Measurements from ENCODE around the gene FYB1. TPM values are rescaled to one million over a fixed set of nuclear protein-coding genes. Genes with fewer than 3 reads are reported as not detected.
"Not testable (repeated sequence)": the region's sequence is repeated elsewhere in the genome, so short reads cannot be mapped to it uniquely, and the experiment has no call there.

FYB1 gene
- total RNA-seq, 2 donors from 2014 or later = 95.7 to 153 TPM

DNA sequence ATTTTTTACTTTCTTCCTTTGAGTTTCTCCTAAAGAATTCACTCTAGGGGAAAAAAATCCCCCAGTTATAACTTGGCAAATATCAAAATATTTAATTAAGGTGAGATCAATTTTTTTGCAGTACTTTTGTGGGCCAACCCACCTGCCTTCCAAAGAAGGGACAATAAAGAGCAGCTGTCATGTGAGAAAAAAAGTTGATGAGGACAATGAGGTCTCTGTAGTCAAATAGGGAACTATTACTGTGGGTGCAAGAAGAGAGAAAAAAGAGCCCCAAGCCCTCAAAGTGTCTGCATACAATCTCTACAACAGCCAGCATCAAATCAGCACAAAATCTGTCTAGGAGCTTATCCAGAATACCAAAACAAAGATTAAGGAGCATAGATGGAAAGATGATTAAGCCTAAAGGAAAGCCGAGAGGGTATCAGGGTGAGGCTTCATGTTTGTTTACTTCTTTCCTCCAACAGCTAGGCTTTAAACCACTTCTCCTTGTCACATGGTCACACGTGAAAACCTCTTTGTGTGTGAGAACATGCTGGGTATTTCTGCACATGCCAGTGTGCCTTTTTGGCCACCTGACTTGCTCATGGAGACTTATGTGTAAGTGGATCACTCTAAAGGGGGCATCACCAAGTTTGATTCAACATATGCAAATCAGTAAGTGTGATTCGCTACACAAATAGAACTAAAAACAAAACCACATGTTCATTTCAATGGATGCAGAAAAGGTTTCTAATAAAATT, 19.2 kb upstream of the FYB1 start:
- Mint-ChIP-seq H3K4me3 (no peak overlapping the region), H3K27ac (no peak overlapping the region), H3K9me3 (peaks cover 10% of the 10 kb centered on the region), H3K4me1 (peaks cover 6% of the 10 kb centered on the region), H3K27me3 (no peaks in the 10 kb centered on the region), H3K36me3 (ENCODE audit: low read depth) (no peaks in the 10 kb centered on the region)
- ATAC-seq (replicated peaks) = no peak

- Mint-ChIP-seq H3K9me3 (peaks cover 10% of the 10 kb centered on the region), H3K4me1 (peaks cover 10% of the 10 kb centered on the region), H3K36me3 (ENCODE audit: low read depth) (no peaks in the 10 kb centered on the region), H3K4me3 (no peak overlapping the region), H3K27ac (no peak overlapping the region), H3K27me3 (no peaks in the 10 kb centered on the region)
- no peak for ATAC-seq (replicated peaks)
These were observed 17.4 kb upstream of the FYB1 start for GRCh38 chr5:39236718-39237117.

DNA sequence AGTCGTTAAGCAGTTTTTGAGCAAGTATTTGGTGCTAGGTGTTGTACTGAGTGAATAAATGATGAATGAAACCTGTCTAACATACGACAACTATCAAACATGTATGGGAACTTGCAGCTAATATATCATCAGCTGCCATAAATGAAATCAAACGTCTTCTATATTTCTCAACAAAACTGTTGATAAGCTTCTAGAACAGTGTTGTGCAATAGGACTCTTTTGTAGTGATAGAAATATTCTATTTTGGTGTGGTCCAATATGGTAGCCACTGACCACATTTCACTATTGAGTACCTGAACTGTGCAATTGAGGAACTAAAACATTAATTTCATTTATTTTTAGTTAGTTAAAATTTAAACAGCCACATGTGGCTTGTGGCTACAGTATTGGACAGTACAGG, 16.3 kb upstream of the FYB1 start:
- Mint-ChIP-seq H3K4me1 (peaks cover 16% of the 10 kb centered on the region), H3K27me3 (no peaks in the 10 kb centered on the region), H3K27ac (no peak overlapping the region), H3K36me3 (ENCODE audit: low read depth) (no peaks in the 10 kb centered on the region), H3K9me3 (peaks cover 5% of the 10 kb centered on the region), H3K4me3 (no peak overlapping the region)
- ATAC-seq (replicated peaks) = no peak

DNA sequence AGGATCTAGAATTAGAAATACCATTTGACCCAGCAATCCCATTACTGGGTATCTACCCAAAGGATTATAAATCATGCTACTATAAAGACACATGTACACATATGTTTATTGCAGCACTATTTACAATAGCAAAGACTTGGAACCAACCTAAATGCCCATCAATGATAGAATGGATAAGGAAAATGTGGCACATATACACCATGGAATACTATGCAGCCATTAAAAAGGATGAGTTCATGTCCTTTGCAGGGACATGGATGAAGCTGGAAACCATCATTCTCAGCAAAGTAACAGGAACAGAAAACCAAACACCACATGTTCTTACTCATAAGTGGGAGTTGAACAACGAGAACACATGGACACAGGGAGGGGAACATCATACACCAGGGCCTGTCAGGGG, 15.1 kb upstream of the FYB1 start:
- not testable (repeated sequence) for H3K27me3 Mint-ChIP-seq; H3K4me3 Mint-ChIP-seq; H3K9me3 Mint-ChIP-seq; H3K27ac Mint-ChIP-seq; ATAC-seq (replicated peaks); H3K36me3 Mint-ChIP-seq (ENCODE audit: low read depth)
- peaks cover 16% of the 10 kb centered on the region for H3K4me1 Mint-ChIP-seq

GRCh38 chr5:39233783-39234182, 14.4 kb upstream of the FYB1 start:
- no peak for ATAC-seq (replicated peaks)
- H3K36me3 Mint-ChIP-seq (ENCODE audit: low read depth) = no peaks in the 10 kb centered on the region
- H3K4me1 Mint-ChIP-seq = peaks cover 14% of the 10 kb centered on the region
- H3K9me3 Mint-ChIP-seq = no peaks in the 10 kb centered on the region
- no peak overlapping the region for H3K27ac Mint-ChIP-seq
- no peaks in the 10 kb centered on the region for H3K27me3 Mint-ChIP-seq
- no peak overlapping the region for H3K4me3 Mint-ChIP-seq

DNA sequence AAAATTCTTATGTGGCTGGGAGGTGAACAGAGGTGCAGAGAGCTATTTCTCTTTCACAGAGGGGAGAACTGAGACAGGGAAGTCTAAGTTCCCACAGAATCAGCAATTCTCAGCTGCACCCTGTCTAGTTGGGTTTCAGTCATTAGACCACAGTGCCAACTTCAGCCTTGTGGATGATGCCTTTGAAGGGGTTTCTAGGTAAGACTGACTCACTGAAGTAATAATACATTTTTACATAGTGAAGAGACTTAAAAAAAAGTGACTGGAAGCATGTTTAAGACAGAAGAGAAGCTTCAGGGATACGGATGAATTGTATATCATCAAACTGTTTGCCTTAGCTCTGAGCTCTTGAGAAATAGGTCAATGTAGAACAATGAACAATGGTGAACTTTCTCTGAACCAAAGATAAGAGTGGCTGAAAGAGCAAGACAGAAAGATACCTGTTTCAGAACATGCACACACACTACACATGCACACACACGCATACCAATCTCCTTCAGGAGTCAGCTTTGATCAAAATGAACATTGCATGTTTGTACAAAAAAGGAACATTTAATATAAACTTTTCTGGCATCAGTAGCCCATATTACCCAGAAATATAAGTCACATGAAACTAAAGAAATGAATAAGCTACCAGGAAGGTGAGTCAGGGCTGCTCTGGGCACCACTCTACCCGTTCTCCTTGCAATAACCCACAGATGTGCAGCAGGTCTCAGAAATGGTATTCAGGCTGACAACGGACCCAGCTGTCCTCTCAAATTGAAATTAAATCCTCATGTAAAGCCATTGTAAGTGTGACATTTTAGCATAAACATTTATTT, 12.6 kb upstream of the FYB1 start:
- peaks cover 9% of the 10 kb centered on the region for H3K4me1 Mint-ChIP-seq
- no peaks in the 10 kb centered on the region for H3K36me3 Mint-ChIP-seq (ENCODE audit: low read depth)
- no peaks in the 10 kb centered on the region for H3K27me3 Mint-ChIP-seq
- H3K4me3 Mint-ChIP-seq = peak overlapping the region; percentile 84
- H3K9me3 Mint-ChIP-seq = no peaks in the 10 kb centered on the region
- H3K27ac Mint-ChIP-seq = peak overlapping the region; percentile 97
- peak; percentile 96 for ATAC-seq (replicated peaks)

GRCh38 chr5:39228596-39228995, 9.2 kb upstream of the FYB1 start:
- Mint-ChIP-seq H3K4me3 (no peak overlapping the region), H3K27ac (no peak overlapping the region), H3K9me3 (no peaks in the 10 kb centered on the region), H3K27me3 (no peaks in the 10 kb centered on the region), H3K4me1 (peaks cover 9% of the 10 kb centered on the region), H3K36me3 (ENCODE audit: low read depth) (no peaks in the 10 kb centered on the region)
- ATAC-seq (replicated peaks) = no peak

DNA sequence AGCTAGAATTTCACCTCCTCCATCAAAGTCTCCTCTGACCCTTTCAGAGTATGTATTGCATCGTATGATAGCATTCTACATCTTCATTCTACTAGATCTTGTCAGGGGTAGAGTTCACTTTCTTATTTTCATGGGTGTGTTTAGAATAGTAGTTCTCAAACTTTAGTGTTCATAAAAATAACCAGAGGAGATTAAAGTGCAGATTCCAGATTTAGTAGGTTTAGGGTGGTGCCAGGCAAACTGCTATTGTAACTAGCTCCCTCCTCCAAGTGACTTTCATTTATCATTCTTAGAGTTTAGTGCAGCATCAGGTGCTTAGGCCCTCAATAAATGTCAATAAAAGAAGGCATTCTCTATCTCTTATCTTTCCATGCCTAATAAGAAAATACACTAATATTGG, 7.2 kb upstream of the FYB1 start:
- no peaks in the 10 kb centered on the region for H3K27me3 Mint-ChIP-seq
- no peaks in the 10 kb centered on the region for H3K9me3 Mint-ChIP-seq
- no peak overlapping the region for H3K27ac Mint-ChIP-seq
- no peaks in the 10 kb centered on the region for H3K36me3 Mint-ChIP-seq (ENCODE audit: low read depth)
- H3K4me3 Mint-ChIP-seq = no peak overlapping the region
- ATAC-seq (replicated peaks) = no peak
- H3K4me1 Mint-ChIP-seq = peaks cover 4% of the 10 kb centered on the region

GRCh38 chr5:39226100-39226451, 6.7 kb upstream of the FYB1 start:
- Mint-ChIP-seq H3K4me3 (no peak overlapping the region), H3K27ac (no peak overlapping the region), H3K4me1 (no peaks in the 10 kb centered on the region), H3K9me3 (no peaks in the 10 kb centered on the region), H3K27me3 (no peaks in the 10 kb centered on the region), H3K36me3 (ENCODE audit: low read depth) (no peaks in the 10 kb centered on the region)
- no peak for ATAC-seq (replicated peaks)

- H3K4me3 Mint-ChIP-seq = no peak overlapping the region
- H3K9me3 Mint-ChIP-seq = no peaks in the 10 kb centered on the region
- no peaks in the 10 kb centered on the region for H3K27me3 Mint-ChIP-seq
- H3K27ac Mint-ChIP-seq = no peak overlapping the region
- no peak for ATAC-seq (replicated peaks)
- H3K4me1 Mint-ChIP-seq = no peaks in the 10 kb centered on the region
- H3K36me3 Mint-ChIP-seq (ENCODE audit: low read depth) = no peaks in the 10 kb centered on the region
These were observed 6.2 kb upstream of the FYB1 start for GRCh38 chr5:39225405-39226099.

DNA sequence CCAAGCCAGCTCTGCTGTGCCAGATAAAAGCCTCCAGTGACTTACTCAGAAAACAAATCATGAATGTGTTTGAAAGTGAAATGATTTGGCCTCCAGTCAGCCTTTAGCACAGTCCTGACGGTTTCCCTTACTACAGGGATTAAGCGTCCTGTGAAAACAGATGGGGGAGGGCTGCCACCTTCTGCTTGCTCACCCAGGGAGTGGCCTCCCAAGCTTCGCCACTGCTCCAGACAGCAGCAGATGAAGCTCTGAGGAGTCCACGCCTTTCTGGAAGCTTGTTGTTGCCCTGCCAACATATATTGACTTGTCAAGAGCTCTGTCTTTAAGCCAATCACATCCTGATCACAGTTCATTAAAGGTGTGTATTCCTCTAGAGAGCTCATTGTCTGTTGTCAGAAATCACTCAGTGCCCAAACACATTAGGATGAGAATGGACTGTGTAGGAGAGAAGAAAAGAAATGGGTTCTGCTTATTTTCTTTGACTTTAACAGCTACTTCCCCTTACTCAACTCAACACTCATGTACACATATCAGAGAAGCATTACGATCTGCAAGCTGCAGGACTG, 4.9 kb upstream of the FYB1 start:
- peaks cover 7% of the 10 kb centered on the region for H3K4me1 Mint-ChIP-seq
- no peak overlapping the region for H3K4me3 Mint-ChIP-seq
- H3K27ac Mint-ChIP-seq = no peak overlapping the region
- ATAC-seq (replicated peaks) = peak; percentile 44
- H3K27me3 Mint-ChIP-seq = no peaks in the 10 kb centered on the region
- no peaks in the 10 kb centered on the region for H3K36me3 Mint-ChIP-seq (ENCODE audit: low read depth)
- no peaks in the 10 kb centered on the region for H3K9me3 Mint-ChIP-seq

GRCh38 chr5:39223565-39224156, 4.3 kb upstream of the FYB1 start:
- no peak overlapping the region for H3K4me3 Mint-ChIP-seq
- H3K36me3 Mint-ChIP-seq (ENCODE audit: low read depth) = no peaks in the 10 kb centered on the region
- H3K27me3 Mint-ChIP-seq = no peaks in the 10 kb centered on the region
- H3K9me3 Mint-ChIP-seq = no peaks in the 10 kb centered on the region
- no peak for ATAC-seq (replicated peaks)
- H3K4me1 Mint-ChIP-seq = peaks cover 8% of the 10 kb centered on the region
- no peak overlapping the region for H3K27ac Mint-ChIP-seq

GRCh38 chr5:39221671-39222070, 2.3 kb upstream of the FYB1 start:
- not testable (repeated sequence) for ATAC-seq (replicated peaks); H3K9me3 Mint-ChIP-seq; H3K27me3 Mint-ChIP-seq; H3K4me1 Mint-ChIP-seq; H3K36me3 Mint-ChIP-seq (ENCODE audit: low read depth); H3K27ac Mint-ChIP-seq; H3K4me3 Mint-ChIP-seq

DNA sequence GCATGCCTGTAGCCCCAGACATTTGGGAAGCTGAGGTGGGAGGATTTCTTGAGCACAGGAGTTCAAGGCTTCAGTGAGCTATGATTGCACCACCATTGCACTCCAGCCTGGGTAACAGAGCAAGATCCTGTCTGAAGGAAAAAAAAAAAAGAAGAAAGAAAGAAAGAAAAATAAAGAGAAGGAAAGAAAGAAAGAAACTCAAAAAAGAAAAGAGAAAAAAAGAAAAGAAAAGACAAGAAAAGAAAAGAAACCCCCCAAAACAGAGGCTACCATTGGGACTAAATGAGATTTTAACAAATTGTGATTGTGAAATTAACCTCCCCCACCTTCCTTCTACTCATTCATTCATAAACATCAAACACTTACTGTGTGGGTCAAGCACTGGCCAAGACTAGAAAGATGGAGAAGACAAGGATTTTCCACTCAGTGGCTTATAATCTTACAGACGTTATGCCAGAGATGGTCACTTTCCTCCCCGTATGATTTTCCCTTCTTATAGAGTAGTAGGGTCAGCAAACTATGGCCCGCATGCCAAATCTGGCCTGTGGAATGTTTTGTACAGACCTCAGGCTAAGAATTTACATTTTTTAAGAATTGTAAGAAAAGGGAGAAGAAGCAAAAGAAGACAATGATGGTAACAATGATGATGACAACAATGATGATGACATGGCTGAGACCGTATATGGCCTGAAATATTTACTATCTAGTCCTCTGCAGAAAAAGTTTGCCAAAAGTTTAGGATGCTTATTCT, 1.1 kb upstream of the FYB1 start:
- Mint-ChIP-seq H3K4me3 (no peak overlapping the region), H3K9me3 (no peaks in the 10 kb centered on the region), H3K4me1 (peaks cover 19% of the 10 kb centered on the region), H3K27me3 (no peaks in the 10 kb centered on the region), H3K27ac (no peak overlapping the region), H3K36me3 (ENCODE audit: low read depth) (no peaks in the 10 kb centered on the region)
- ATAC-seq (replicated peaks) = no peak

All from activated T-helper 17 cell treated with anti-CD3 and anti-CD28 coated beads, Interleukin-2, amount 50 U/mL, for 72 hours (primary cell).